NCI-H2227 (cell line): ENCODE results near the gene RPS6KB2.

Source experiments
- DNase-seq: peaks from one replicate; lab custom pipeline; 2025; ENCODE audit not compliant: unreplicated experiment; lab: John Stamatoyannopoulos, UW

RPS6KB2 gene

DNA sequence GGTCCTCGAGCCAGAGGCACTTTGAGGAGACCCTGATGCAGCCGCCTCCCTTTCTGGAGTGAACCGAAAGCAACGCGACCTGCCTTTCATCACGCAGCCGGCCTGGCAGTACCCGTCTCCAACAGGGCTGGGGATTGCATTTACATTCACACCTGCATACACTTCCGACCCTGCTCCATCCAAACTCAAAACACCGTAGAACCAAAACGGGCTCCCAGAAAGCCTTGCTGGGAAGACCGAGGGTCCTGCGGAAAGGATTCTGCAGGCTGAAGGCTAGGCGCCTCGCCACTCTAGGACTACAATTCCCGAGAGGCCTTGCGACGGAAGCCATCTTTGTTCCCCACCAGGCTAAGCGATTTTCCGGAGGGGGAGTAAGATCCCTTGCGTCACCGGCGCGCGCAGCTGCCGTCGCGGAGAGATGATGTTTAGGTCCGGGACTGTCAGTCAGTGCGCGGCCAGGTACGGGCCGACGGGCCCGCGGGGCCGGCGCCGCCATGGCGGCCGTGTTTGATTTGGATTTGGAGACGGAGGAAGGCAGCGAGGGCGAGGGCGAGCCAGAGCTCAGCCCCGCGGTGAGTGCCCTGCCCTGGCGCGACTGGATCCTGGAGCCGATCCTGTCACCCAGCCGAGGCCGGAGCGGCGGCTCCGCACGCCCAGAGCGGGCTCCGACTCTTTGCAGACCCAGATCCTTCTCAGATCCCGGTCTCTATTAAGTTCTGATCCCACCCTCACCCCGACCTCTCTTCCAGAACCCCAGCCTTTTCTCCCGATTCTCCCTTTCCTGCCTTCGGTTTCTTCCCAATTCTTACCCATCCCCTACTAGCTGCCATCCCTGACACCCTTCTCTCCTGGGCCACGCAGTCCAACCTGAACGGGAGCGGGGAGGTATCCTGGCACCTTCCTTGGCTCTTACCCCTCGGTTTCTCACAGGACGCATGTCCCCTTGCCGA lies at the start of gene RPS6KB2:
Gene RPS6KB2 (plus strand): TSS at position 443 of the 950 bp plus-strand sequence. CDS start 52 bp downstream, at position 495.
- DNase-seq, result peak; percentile 99

DNA sequence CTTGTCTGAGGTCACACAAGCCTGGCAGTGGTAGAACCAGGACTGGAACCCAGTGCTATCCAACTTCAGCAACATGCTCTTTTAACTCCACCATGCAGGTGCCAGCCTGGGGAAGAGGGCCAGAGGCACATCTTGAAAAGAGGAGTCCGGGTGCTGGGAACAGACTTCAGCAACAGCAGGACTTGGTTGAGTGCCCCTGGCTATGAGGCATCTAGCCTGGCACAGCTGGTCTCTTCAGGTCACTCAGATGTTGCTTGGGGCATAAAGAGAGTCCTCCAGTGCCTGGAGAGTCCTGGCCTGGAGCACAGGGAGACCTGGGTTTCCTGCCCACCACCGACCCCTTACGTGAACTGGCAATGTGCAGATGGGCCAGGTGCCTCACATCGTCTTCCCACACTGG lies 49.8 kb upstream of the RPS6KB2 start:
- DNase-seq, result no peak

GRCh38 chr11:67379061-67380058 lies 48.9 kb upstream of the RPS6KB2 start:
- no peak for DNase-seq

DNA sequence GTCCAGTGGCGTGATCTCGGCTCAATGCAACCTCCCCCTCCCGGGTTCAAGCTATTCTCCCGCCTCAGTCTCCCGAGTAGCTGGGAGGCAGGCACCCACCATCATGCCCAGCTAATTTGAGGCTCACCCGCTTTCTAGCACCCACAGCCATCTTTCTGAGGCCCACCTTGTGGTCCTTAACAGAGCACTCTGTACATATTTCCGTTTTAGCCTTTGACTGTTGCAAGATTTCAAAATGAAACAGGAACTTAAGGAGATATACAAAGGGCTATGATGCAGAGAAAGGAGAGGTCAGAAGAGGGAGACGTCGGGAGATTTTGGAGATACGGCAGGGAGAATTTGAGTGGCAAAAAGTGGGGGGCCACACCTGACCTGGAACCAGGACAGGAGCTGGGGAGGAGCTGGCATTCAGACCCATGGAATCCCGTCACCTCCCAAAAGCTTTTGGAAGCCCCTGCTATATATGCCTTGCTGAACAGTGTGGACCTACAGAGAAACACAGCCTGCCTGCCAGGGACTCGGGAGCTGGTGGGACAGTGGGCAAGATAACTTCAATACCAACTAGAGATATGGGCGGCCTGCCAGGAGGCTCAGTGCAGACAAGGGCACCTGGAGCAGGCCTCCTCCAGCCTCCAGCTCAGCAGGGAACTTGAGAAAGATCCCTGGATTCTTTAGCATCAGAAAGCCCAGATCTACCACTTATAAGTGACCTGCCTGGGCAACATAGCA lies 46.9 kb upstream of the RPS6KB2 start:
- no peak for DNase-seq

GRCh38 chr11:67382276-67383136 lies 45.8 kb upstream of the RPS6KB2 start:
- DNase-seq, result peak; percentile 86

DNA sequence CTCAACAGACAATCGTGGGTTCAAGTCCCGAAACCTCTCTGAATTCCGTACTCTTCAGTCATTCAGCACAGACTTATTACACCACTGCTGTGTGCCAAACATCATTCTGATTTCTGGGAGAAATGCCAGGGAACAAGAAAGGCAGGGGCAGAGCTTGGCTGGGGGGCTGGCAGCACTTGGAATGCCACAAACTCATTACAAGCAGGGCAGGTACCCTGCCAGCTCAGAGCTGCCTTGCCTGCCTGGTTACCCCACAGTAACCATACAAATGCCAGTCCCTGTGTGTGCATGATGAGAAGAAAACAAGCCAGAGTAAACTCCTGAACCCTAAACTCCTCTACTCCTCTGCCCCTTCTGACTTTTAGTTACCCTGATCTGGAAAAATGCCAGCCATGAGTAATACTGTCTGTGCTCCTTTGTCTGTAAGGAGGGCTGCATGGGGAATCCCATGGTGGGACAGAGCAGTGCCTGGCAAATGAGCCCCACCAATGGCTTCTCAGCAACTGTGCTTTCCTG lies 43.4 kb upstream of the RPS6KB2 start:
- DNase-seq, result no peak

DNA sequence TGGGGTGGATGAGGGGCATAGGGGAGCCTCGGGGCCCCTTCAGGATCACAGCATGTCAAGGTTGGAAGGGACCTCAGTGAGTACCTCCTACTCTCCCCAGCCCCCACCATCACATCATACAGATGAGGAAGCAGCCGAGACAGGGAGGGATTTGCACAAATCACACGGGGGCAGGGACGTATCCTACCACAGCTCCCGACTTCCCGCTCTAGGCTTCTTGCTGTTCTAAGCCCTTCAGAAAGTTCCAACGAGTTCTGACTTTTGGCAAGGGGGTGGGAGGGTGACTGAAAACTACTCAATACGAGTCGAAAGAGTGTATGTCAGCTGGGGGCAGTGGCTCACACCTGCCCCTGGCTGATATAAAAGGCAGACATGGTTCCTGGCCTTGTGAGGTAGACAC lies 41.2 kb upstream of the RPS6KB2 start:
- DNase-seq, result no peak

DNA sequence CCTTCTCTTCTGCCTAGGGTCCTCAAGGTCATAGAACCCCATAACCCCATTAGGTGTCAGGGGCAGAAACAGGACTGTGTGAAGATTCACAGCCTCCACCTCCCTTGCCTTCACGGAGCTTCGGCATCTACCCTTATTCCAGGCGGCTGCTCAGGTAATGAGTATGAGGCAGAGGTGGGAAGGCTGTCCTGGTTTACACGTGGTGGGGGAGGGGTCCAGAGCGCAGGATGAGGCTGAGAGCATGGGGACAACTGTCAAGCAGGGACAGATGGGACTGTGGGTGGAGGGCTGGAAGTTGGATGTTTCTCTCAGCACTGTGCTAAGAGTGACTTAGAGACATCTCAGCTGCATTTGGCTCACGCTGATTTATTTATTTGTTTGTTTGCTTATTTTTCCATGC lies 40.8 kb upstream of the RPS6KB2 start:
- no peak for DNase-seq

DNA sequence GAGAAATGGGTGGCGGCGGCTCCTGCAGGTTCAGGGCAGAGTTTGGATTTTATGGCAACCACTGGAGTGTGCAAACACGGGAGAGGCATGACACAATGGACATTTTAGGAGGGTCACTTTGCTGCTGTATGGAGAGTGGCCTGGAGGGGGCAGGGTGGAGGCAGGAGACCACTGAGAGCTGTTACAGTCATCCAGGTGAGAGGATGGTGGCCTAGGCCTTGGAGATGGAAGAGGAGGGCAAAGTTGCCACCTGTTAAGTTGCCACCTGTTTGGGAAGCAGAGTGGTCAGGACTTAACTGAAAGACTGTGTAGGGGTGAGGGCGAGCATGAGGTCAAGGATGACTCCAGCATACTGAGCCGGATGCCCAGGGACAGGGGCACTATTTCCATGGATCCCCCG lies 38.8 kb upstream of the RPS6KB2 start:
- no peak for DNase-seq

DNA sequence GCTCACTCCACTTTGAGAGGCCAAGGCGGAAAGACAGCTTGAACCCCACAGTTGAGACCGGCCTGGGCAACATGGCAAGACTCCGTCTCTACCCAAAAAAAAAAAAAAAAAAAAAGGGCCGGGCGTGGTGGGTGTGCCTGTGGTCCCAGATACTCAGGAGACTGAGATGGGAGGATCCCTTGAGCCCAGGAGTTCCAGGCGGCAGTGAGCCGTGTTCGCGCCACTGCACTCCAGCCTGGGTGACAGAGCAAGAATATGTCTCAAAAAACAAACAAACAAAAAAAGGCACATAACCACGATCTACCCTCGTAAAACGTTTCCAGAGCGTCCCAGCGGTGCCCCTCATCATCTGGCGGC lies 37.4 kb upstream of the RPS6KB2 start:
- no peak for DNase-seq

DNA sequence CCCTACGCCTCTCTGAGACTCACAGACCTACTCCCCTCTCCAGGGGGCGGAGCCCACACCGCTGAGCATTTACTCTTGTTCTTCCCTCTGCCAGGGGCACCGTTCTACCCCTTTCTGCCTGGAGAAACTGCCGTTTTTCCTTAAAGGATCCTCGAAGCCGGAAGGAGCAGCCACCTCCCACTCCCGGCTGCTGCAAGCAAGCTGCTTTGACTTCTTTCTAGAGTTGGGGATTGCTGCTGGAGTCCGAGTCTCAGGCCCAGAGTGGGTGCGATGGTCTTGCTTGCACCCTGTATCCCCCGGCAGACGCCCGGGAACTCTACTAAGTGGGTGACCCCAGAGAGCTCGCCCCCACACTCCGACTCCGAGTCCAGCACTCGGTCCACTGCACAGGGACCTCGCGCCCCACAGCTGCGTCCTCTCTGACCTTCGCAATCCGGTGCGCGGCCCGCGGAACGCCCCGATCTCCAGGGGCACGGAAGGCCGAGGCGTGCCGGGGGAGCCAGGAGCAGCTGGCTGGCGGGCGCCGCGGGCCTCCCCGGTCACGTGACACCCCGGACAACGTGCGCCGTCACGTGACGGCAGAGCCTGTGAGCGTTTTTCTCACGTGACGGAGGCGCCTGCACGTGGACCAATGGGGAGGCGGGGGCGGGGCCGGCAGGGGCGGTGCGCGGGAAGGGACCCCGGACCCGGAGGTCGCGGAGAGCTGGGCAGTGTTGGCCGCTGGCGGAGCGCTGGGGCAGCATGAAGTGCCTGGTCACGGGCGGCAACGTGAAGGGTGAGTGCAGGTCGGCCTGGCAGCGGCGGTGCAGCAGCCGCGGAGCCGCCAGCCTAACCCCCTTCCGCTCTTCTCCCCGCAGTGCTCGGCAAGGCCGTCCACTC lies 36.8 kb upstream of the RPS6KB2 start, which contains the start of gene RAD9A:
Gene RAD9A (plus strand): TSS at position 683 of the 879 bp plus-strand sequence. CDS start 59 bp downstream, at position 742.
- peak; percentile 98 for DNase-seq

DNA sequence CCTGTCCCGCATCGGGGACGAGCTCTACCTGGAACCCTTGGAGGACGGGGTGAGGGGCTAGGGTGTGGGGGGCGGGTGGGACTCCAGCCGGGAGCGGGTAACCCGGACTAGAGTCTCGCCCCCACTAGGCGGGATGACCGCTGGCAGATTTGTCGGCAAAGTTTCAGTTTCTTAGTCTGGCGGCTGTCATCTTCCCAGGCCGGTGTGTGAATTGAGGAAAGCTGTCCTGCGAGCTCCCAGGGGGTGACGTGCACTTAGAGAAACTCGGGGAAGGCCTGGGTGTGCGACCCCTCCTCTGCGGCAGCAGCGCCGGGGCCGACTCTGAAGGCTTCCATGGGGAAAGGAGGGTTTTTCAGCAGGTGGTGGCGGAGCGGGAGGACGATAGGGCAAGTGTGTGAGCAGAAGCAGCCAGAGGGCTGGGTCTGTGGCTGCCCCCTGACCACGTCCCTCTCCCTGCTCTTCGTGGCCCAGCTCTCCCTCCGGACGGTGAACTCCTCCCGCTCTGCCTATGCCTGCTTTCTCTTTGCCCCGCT lies 36.0 kb upstream of the RPS6KB2 start:
- no peak for DNase-seq

DNA sequence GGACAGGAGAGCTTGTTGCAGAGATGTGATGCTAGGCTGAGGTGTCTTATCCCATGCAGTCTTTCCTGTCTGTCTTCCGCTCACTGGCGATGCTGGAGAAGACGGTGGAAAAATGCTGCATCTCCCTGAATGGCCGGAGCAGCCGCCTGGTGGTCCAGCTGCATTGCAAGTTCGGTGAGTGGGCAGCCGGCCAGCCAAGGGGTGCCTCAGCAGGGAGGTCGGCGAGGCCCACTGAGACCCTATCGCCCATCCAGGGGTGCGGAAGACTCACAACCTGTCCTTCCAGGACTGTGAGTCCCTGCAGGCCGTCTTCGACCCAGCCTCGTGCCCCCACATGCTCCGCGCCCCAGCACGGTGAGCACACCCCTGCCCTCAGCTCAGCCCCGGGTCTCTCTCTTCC lies 34.9 kb upstream of the RPS6KB2 start:
- no peak for DNase-seq

DNA sequence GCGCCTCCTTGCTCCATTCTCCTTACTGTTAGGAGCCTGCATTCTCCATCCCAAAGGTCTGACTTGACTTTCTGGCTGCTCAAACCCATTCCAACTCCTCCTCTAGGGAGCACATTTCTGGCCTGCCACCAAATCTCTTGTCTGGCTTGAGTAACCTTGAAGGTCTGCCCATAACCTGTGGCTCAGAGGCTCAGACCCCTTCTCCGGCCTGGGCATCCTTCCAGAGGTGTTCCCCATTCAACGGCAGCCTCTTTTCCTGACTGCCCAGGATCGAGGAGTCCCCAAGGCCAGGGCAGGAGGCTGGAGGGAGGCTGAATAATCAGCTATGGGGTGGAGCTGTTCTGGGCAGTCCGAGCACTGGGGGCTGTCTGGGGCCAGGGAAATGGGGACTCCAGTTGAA lies 34.3 kb upstream of the RPS6KB2 start:
- DNase-seq, result no peak

DNA sequence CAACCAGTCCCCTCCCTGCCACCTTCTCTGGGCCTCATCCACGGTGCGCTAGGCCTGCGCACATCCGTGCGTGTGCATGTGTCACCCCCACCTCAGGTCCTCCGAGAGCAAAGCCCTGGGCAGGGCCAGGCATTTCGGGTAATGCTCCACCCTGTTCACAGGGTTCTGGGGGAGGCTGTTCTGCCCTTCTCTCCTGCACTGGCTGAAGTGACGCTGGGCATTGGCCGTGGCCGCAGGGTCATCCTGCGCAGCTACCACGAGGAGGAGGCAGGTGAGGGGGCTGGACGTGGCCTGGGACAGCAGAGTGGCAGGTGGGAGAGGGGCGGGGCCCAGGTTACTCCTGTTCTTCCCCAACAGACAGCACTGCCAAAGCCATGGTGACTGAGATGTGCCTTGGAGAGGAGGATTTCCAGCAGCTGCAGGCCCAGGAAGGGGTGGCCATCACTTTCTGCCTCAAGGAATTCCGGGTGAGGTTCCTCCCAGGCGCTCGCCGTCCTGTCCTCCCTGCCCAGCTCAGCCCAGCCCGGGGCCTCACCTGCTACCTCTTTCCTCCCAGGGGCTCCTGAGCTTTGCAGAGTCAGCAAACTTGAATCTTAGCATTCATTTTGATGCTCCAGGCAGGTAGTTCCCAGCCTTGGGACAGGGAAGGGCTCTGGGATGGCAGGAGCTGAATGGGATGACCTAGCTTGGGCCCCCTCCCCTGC lies 32.6 kb upstream of the RPS6KB2 start:
- DNase-seq, result no peak

DNA sequence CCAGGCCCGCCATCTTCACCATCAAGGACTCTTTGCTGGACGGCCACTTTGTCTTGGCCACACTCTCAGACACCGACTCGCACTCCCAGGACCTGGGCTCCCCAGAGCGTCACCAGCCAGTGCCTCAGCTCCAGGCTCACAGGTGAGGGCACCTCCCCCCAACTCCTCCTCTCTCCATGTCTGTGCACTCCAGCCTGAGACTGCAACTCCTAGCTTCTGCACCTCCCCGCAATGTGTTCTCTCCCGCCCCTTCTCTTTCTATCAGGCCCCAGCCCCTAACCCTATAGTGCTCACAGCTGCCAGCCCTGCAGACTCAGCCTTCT lies 32.1 kb upstream of the RPS6KB2 start:
- DNase-seq, result no peak

DNA sequence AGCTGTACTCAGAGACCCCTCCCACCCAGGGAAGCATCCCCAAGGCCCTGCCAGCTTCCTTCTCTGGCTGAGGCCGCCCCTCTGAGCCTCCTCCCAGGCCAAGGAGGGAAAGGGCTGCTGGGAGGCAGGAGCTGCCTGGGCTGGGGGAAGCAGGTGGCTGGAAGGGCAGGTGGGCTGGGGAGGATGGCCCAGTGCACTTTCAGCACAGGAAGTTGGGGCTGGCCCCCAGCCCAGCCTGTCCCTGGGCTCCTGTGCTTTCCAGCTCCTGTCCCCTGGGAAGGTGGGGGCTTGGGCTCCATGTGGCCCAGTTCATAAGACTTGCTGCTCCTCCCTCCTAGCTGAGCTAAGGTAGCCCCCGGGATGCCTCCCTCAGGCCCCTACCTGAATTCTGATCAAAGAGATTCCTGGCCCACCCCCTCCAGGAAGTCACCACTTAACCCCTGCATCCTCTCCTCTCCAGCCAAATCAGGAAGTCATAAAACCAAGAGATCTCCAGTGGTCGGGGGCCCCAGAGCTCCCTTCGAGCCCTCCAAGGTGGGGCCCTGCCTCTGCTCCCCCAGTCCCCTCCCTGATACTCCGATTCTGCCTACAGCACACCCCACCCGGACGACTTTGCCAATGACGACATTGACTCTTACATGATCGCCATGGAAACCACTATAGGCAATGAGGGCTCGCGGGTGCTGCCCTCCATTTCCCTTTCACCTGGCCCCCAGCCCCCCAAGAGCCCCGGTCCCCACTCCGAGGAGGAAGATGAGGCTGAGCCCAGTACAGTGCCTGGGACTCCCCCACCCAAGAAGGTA lies 31.5 kb upstream of the RPS6KB2 start:
- DNase-seq, result no peak
